PC-3 (cell line): ENCODE measurements around the gene KIF1B.

ENCODE experiments used
- CTCF ChIP-seq: fragments of 300-600 bp; sonication (generic); conservative IDR thresholded peaks from 2 replicates; pipeline ENCODE4 v1.5.1; 2017; ENCODE audit warnings: antibody characterized with exemption, low read depth, mild to moderate bottlenecking, low read length
- EZH2 ChIP-seq: fragments of 300-600 bp; sonication (generic); IDR thresholded peaks from one replicate; pipeline ENCODE4 v1.6.1; 2017; ENCODE audit warnings: antibody characterized with exemption, mild to moderate bottlenecking, low read length; ENCODE audit not compliant: unreplicated experiment

GRCh38 chr1:10398734-10399443, 188.5 kb downstream of the KIF1B start, which contains the start of gene PGD:
- TF ChIP-seq EZH2: no peak
- no peak for TF ChIP-seq CTCF
